A549 (cell line): ENCODE data around the gene BAHCC1. TPM values are rescaled to one million over a fixed set of nuclear protein-coding genes. Genes with fewer than 3 reads are reported as not detected.

Experiments
- ATAC-seq, 2 experiments: fragments of 200-7000 bp in 1 of 2; fragments of >200 bp in 1 of 2; cut with Nextera tagmentation in 1 of 2; cut with Tn5 transposase in 1 of 2; 3 replicates each; pipeline versions ENCODE4 v1.8.0 to v1.9.1; 2018 to 2020; ENCODE audit warnings: mild to moderate bottlenecking in 1 of 2, moderate library complexity in 1 of 2
- CTCF ChIA-PET: fragments of 300-600 bp; sonication (Branson Sonifier 250); formaldehyde crosslinking; extraction: SDS; loops from one replicate; lab custom pipeline; 2021; ENCODE audit warnings: antibody characterized with exemption, inconsistent platforms; lab: Yijun Ruan, JAX
- POLR2A ChIA-PET: fragments of 350-600 bp; formaldehyde crosslinking; extraction: SDS; loops from one replicate; lab custom pipeline; 2021; ENCODE audit warnings: antibody characterized with exemption, inconsistent platforms; lab: Yijun Ruan, JAX
- DNase-seq, 2 experiments: peaks; one replicate each; pipeline versions ENCODE4 v3.0.0 to v3.0.0-alpha.2; 2011 to 2016; ENCODE audit warnings: low read depth in 1 of 2, low spot score in 1 of 2
- FAIRE-seq: peaks from 2 replicates; lab custom pipeline; 2011; peaks lifted over from hg19 to GRCh38; lab: Jason Lieb, UNC
- H3K27ac ChIP-seq, 2 experiments: fragments of >200 bp; sonication (Bioruptor Twin); formaldehyde crosslinking; 3 replicates each; pipeline ENCODE4 v1.5.1; 2016 to 2017
- H3K4me1 ChIP-seq: fragments of >200 bp; sonication (Bioruptor Twin); formaldehyde crosslinking; 3 replicates; pipeline ENCODE4 v1.6.1; 2016
- H3K4me2 ChIP-seq: fragments of >200 bp; sonication (Bioruptor Twin); formaldehyde crosslinking; 3 replicates; pipeline ENCODE4 v1.6.1; 2016
- H3K4me3 ChIP-seq: fragments of >200 bp; sonication (Bioruptor Twin); formaldehyde crosslinking; 3 replicates; pipeline ENCODE4 v1.5.1; 2016
- H3K9me3 ChIP-seq: fragments of >200 bp; sonication (Bioruptor Twin); formaldehyde crosslinking; 3 replicates; pipeline ENCODE4 v1.6.1; 2016
- CBX8 ChIP-seq: fragments of 200-600 bp; sonication (generic); IDR thresholded peaks from 2 replicates; pipeline ENCODE4 v1.6.1; 2016
- CEBPB ChIP-seq, 2 experiments: fragments of >200 bp in 1 of 2; sonication (Bioruptor Twin) in 1 of 2; formaldehyde crosslinking in 1 of 2; IDR thresholded peaks; 2 replicates each; pipeline ENCODE4 v1.6.1; 2012 to 2016
- CHD2 ChIP-seq: fragments of 150-350 bp; IDR thresholded peaks from 2 replicates; pipeline ENCODE4 v1.6.1; 2014; ENCODE audit warnings: low read length; ENCODE audit not compliant: partially characterized antibody
- CHD4 ChIP-seq: fragments of 200-600 bp; sonication (generic); IDR thresholded peaks from 2 replicates; pipeline ENCODE4 v1.6.1; 2016; ENCODE audit warnings: antibody characterized with exemption, mild to moderate bottlenecking, borderline replicate concordance
- EHMT2 ChIP-seq: fragments of 200-600 bp; sonication (generic); IDR thresholded peaks from 2 replicates; pipeline ENCODE4 v1.6.1; 2016; ENCODE audit warnings: antibody characterized with exemption, low read depth, mild to moderate bottlenecking, moderate library complexity
- FOSB ChIP-seq: fragments of 250-450 bp; sonication (Bioruptor Pico); IDR thresholded peaks from 2 replicates; pipeline ENCODE4 v1.5.0; 2020; ENCODE audit warnings: mild to moderate bottlenecking, moderate library complexity
- FOSL2 ChIP-seq, 2 experiments: fragments of 450-650 bp in 1 of 2; fragments of >200 bp in 1 of 2; sonication (Bioruptor Twin) in 1 of 2; formaldehyde crosslinking; IDR thresholded peaks; 2 replicates each; pipeline versions ENCODE4 v1.5.0 to v1.6.1; 2016 to 2020; ENCODE audit warnings: mild to moderate bottlenecking in 1 of 2, moderate library complexity in 1 of 2
- HOXA7 ChIP-seq: fragments of 250-450 bp; sonication (Bioruptor Pico); IDR thresholded peaks from 2 replicates; pipeline ENCODE4 v1.5.0; 2020; ENCODE audit warnings: mild to moderate bottlenecking, moderate library complexity
- HOXB13 ChIP-seq: fragments of 250-450 bp; sonication (Bioruptor Pico); IDR thresholded peaks from 2 replicates; pipeline ENCODE4 v1.5.0; 2020; ENCODE audit warnings: low read depth, mild to moderate bottlenecking, moderate library complexity
- HOXB5 ChIP-seq: fragments of 250-450 bp; sonication (Bioruptor Pico); IDR thresholded peaks from 2 replicates; pipeline ENCODE4 v1.5.0; 2020; ENCODE audit warnings: mild to moderate bottlenecking, moderate library complexity
- KDM1A ChIP-seq: fragments of 200-600 bp; sonication (generic); IDR thresholded peaks from 2 replicates; pipeline ENCODE4 v1.6.1; 2016; ENCODE audit warnings: low read depth, mild to moderate bottlenecking
- KDM5A ChIP-seq: fragments of 200-600 bp; sonication (generic); IDR thresholded peaks from 2 replicates; pipeline ENCODE4 v1.6.1; 2016; ENCODE audit warnings: antibody characterized with exemption, mild to moderate bottlenecking
- NPAS2 ChIP-seq: fragments of 250-450 bp; sonication (Bioruptor Pico); IDR thresholded peaks from 2 replicates; pipeline ENCODE4 v1.8.0; 2022; ENCODE audit warnings: mild to moderate bottlenecking, moderate library complexity, borderline replicate concordance
- RAD21 ChIP-seq, 2 experiments: fragments of >200 bp in 1 of 2; sonication (Bioruptor Twin) in 1 of 2; formaldehyde crosslinking in 1 of 2; IDR thresholded peaks in 1 of 2; conservative IDR thresholded peaks in 1 of 2; 2 replicates in 1 of 2; 3 replicates in 1 of 2; pipeline ENCODE4 v1.6.1; 2012 to 2018; ENCODE audit warnings: inconsistent platforms in 1 of 2
- RARB ChIP-seq: fragments of 250-450 bp; sonication (Bioruptor Pico); IDR thresholded peaks from 2 replicates; pipeline ENCODE4 v1.8.0; 2021; ENCODE audit warnings: mild to moderate bottlenecking, moderate library complexity
- RCOR1 ChIP-seq: fragments of 150-350 bp; IDR thresholded peaks from 2 replicates; pipeline ENCODE4 v1.6.1; 2014; ENCODE audit warnings: antibody characterized with exemption, low read length, low read depth
- RNF2 ChIP-seq: fragments of 200-600 bp; sonication (generic); IDR thresholded peaks from 2 replicates; pipeline ENCODE4 v1.6.1; 2016; ENCODE audit warnings: low read depth, mild to moderate bottlenecking, antibody characterized with exemption, moderate library complexity, borderline replicate concordance
- SMC3 ChIP-seq: fragments of >200 bp; sonication (Bioruptor Twin); formaldehyde crosslinking; IDR thresholded peaks from 3 replicates; pipeline ENCODE4 v1.6.1; 2018; ENCODE audit warnings: inconsistent platforms
- ZC3H11A ChIP-seq: fragments of 450-650 bp; IDR thresholded peaks from 2 replicates; pipeline ENCODE4 v1.6.1; 2014; ENCODE audit warnings: antibody characterized with exemption, mild to moderate bottlenecking
- ZFP36 ChIP-seq: fragments of 450-650 bp; IDR thresholded peaks from 2 replicates; pipeline ENCODE4 v1.6.1; 2014; ENCODE audit warnings: borderline replicate concordance; ENCODE audit not compliant: partially characterized antibody
- ZSCAN20 ChIP-seq: fragments of 250-450 bp; sonication (Bioruptor Pico); IDR thresholded peaks from 2 replicates; pipeline ENCODE4 v1.8.0; 2022; ENCODE audit warnings: mild to moderate bottlenecking, moderate library complexity
- WGBS: methylation state at CpG from one replicate; pipeline ENCODE4 v1.1.6; 2017; ENCODE audit errors: missing lambda C conversion rate; 5-methylcytosine and 5-hydroxymethylcytosine counted together
- polyA plus RNA-seq, 4 experiments: library from polyadenylated mRNA; depleted of rRNA in 3 of 4; stranded (reverse); fragments of >200 nt; fragmentation: RNase III in 1 of 4; extraction: RNeasy Plus Mini Kit Qiagen cat#74134 plus additional on column Dnase treatment in 1 of 4; gene quantifications; 2 replicates in 3 of 4; 3 replicates in 1 of 4; pipeline ENCODE4 v1.2.3, GENCODE V29; 2011 to 2017
- TF ChIP-seq, protein P1 (sequence below): fragments of >200 bp; sonication (Bioruptor Twin); formaldehyde crosslinking; IDR thresholded peaks from 2 replicates; pipeline ENCODE4 v1.6.1; 2016
- TF ChIP-seq, protein P2 (sequence below): fragments of >200 bp; sonication (Bioruptor Twin); formaldehyde crosslinking; IDR thresholded peaks from 3 replicates; pipeline ENCODE4 v1.5.1; 2016
- TF ChIP-seq, protein P3 (sequence below): fragments of 250-450 bp; sonication (Bioruptor Pico); IDR thresholded peaks from 2 replicates; pipeline ENCODE4 v1.5.0; 2020; ENCODE audit warnings: low read depth, mild to moderate bottlenecking, moderate library complexity
- TF ChIP-seq, protein P4 (sequence below): fragments of 150-350 bp; IDR thresholded peaks from 2 replicates; pipeline ENCODE4 v1.6.1; 2014; ENCODE audit warnings: low read depth, mild to moderate bottlenecking, low read length
- TF ChIP-seq, protein P5 (sequence below): fragments of 200-600 bp; sonication (generic); IDR thresholded peaks from 2 replicates; pipeline ENCODE4 v1.6.1; 2016; ENCODE audit warnings: antibody characterized with exemption, mild to moderate bottlenecking, moderate library complexity
- TF ChIP-seq, protein P6 (sequence below): fragments of 250-450 bp; sonication (Bioruptor Pico); IDR thresholded peaks from 2 replicates; pipeline ENCODE4 v1.5.0; 2021; ENCODE audit warnings: mild to moderate bottlenecking, moderate library complexity, borderline replicate concordance
- TF ChIP-seq, protein P7 (sequence below): fragments of 450-650 bp; IDR thresholded peaks from 2 replicates; pipeline ENCODE4 v1.6.1; 2014; ENCODE audit warnings: antibody characterized with exemption

BAHCC1 gene
- polyA plus RNA-seq, 2 of the 4 experiments (the other 2 are of a cell fraction) = 2.6 to 5.8 TPM

DNA sequence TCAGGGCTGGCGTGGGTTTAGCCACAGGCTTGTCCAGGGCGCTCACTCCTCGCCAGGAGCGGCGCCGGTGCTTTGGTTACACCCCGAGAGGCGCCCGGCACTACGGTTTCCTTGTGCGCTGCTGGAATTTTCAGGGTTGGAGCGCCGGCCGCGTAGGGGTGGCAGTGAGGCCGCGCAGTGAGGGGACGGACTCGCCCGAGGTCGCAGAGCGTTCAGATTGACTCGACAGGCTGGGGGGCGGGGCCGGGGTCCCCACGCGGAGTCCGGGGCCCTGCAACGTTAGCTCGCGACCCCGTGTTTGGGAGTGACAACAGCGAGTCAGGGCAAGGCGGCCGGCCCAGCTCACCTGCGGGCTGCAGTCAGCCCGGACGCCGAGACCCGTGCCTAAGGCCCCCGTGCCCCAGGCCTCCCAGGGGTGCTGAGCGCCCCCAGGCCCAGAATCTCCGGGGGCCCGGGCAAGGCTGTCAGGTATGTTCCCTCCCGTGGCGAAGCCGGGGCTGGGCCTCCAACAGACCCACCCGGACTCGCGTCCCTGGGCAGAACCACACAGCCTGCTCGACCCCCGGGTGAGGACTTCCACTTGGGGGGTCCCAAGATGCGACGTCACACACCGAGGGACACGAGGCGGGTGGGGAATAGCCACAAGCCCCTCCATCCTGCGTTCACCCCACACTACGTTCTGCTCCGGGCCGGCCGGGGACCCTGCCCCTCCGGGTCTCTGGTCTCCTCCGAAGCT, 118.7 kb downstream of the BAHCC1 start:
- peak overlapping the region; percentile 87 for H3K4me2 ChIP-seq
- FAIRE-seq = no peak
- peak; percentile 62 to 86 for DNase-seq
- peak; percentile 31 to 46 for ATAC-seq
- H3K9me3 ChIP-seq = no peaks in the 10 kb centered on the region
- ChIA-PET POLR2A (interaction anchor here (0.6 to 1.9 kb wide), 8 partner anchors 20 to 121 kb away, joined by 3 to 6 read pairs (median 3); partner anchors contain the start of gene BAHCC1), CTCF (interaction anchor here (0.6 to 4.7 kb wide), 6 partner anchors 12 to 117 kb away, joined by 3 to 30 read pairs (median 4); no protein-coding TSS in a partner anchor)
- peaks cover 37% of the 10 kb centered on the region for H3K4me1 ChIP-seq
- H3K4me3 ChIP-seq = peak overlapping the region; percentile 83
- 1% methylated on average over 16 of the region's 64 CpGs for WGBS
- peak overlapping the region; percentile 99 for H3K27ac ChIP-seq
- TF ChIP-seq FOSB (CRISPR knock-in tag) (no peak), CHD4 (no peak), NPAS2 (CRISPR knock-in tag) (no peak), EHMT2 (no peak), ZC3H11A (no peak), ZSCAN20 (no peak), CHD2 (no peak), HOXA7 (CRISPR knock-in tag) (0 out of 2 replicates have a peak, but pooled peaks have one; percentile 1), FOSL2 (IDR thresholded peaks at IDR 0.05) (no peak), FOSL2 (CRISPR knock-in tag; IDR thresholded peaks at IDR 0.05) (no peak), RCOR1 (no peak), RARB (CRISPR knock-in tag) (no peak; the same call in 1 of the 2 replicates), KDM5A (no peak), RAD21 (conservative IDR thresholded peaks at IDR 0.05 in 1 of 2, IDR thresholded peaks at IDR 0.05 in 1 of 2) (no peak), CBX8 (no peak), KDM1A (no peak), HOXB13 (CRISPR knock-in tag) (peak; percentile 10; the same call in 1 of the 2 replicates), SMC3 (no peak), CEBPB (IDR thresholded peaks at IDR 0.05) (no peak), HOXB5 (peak; percentile 3; the same call in 1 of the 2 replicates), ZFP36 (no peak), RNF2 (no peak)
- TF ChIP-seq, protein P1, sequence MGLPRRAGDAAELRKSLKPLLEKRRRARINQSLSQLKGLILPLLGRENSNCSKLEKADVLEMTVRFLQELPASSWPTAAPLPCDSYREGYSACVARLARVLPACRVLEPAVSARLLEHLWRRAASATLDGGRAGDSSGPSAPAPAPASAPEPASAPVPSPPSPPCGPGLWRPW = no peak
- TF ChIP-seq, protein P2, sequence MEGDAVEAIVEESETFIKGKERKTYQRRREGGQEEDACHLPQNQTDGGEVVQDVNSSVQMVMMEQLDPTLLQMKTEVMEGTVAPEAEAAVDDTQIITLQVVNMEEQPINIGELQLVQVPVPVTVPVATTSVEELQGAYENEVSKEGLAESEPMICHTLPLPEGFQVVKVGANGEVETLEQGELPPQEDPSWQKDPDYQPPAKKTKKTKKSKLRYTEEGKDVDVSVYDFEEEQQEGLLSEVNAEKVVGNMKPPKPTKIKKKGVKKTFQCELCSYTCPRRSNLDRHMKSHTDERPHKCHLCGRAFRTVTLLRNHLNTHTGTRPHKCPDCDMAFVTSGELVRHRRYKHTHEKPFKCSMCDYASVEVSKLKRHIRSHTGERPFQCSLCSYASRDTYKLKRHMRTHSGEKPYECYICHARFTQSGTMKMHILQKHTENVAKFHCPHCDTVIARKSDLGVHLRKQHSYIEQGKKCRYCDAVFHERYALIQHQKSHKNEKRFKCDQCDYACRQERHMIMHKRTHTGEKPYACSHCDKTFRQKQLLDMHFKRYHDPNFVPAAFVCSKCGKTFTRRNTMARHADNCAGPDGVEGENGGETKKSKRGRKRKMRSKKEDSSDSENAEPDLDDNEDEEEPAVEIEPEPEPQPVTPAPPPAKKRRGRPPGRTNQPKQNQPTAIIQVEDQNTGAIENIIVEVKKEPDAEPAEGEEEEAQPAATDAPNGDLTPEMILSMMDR = no peak
- TF ChIP-seq, protein P3, sequence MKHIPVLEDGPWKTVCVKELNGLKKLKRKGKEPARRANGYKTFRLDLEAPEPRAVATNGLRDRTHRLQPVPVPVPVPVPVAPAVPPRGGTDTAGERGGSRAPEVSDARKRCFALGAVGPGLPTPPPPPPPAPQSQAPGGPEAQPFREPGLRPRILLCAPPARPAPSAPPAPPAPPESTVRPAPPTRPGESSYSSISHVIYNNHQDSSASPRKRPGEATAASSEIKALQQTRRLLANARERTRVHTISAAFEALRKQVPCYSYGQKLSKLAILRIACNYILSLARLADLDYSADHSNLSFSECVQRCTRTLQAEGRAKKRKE (CRISPR knock-in tag) = no peak
- TF ChIP-seq, protein P4, sequence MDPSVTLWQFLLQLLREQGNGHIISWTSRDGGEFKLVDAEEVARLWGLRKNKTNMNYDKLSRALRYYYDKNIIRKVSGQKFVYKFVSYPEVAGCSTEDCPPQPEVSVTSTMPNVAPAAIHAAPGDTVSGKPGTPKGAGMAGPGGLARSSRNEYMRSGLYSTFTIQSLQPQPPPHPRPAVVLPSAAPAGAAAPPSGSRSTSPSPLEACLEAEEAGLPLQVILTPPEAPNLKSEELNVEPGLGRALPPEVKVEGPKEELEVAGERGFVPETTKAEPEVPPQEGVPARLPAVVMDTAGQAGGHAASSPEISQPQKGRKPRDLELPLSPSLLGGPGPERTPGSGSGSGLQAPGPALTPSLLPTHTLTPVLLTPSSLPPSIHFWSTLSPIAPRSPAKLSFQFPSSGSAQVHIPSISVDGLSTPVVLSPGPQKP = no peak
- TF ChIP-seq, protein P5, sequence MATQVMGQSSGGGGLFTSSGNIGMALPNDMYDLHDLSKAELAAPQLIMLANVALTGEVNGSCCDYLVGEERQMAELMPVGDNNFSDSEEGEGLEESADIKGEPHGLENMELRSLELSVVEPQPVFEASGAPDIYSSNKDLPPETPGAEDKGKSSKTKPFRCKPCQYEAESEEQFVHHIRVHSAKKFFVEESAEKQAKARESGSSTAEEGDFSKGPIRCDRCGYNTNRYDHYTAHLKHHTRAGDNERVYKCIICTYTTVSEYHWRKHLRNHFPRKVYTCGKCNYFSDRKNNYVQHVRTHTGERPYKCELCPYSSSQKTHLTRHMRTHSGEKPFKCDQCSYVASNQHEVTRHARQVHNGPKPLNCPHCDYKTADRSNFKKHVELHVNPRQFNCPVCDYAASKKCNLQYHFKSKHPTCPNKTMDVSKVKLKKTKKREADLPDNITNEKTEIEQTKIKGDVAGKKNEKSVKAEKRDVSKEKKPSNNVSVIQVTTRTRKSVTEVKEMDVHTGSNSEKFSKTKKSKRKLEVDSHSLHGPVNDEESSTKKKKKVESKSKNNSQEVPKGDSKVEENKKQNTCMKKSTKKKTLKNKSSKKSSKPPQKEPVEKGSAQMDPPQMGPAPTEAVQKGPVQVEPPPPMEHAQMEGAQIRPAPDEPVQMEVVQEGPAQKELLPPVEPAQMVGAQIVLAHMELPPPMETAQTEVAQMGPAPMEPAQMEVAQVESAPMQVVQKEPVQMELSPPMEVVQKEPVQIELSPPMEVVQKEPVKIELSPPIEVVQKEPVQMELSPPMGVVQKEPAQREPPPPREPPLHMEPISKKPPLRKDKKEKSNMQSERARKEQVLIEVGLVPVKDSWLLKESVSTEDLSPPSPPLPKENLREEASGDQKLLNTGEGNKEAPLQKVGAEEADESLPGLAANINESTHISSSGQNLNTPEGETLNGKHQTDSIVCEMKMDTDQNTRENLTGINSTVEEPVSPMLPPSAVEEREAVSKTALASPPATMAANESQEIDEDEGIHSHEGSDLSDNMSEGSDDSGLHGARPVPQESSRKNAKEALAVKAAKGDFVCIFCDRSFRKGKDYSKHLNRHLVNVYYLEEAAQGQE = no peak
- TF ChIP-seq, protein P6, sequence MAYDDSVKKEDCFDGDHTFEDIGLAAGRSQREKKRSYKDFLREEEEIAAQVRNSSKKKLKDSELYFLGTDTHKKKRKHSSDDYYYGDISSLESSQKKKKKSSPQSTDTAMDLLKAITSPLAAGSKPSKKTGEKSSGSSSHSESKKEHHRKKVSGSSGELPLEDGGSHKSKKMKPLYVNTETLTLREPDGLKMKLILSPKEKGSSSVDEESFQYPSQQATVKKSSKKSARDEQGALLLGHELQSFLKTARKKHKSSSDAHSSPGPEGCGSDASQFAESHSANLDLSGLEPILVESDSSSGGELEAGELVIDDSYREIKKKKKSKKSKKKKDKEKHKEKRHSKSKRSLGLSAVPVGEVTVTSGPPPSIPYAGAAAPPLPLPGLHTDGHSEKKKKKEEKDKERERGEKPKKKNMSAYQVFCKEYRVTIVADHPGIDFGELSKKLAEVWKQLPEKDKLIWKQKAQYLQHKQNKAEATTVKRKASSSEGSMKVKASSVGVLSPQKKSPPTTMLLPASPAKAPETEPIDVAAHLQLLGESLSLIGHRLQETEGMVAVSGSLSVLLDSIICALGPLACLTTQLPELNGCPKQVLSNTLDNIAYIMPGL (CRISPR knock-in tag) = no peak
- TF ChIP-seq, protein P7, sequence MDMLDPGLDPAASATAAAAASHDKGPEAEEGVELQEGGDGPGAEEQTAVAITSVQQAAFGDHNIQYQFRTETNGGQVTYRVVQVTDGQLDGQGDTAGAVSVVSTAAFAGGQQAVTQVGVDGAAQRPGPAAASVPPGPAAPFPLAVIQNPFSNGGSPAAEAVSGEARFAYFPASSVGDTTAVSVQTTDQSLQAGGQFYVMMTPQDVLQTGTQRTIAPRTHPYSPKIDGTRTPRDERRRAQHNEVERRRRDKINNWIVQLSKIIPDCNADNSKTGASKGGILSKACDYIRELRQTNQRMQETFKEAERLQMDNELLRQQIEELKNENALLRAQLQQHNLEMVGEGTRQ = no peak
